MM.1S (cell line): ENCODE measurements around the gene IFT27.
"Not testable (repeated sequence)": the region's sequence is repeated elsewhere in the genome, so short reads cannot be mapped to it uniquely, and the experiment has no call there.

Experiments used
- EZH2 ChIP-seq: fragments of 300-600 bp; sonication (generic); optimal IDR thresholded peaks from 2 replicates; pipeline ENCODE3; 2017; ENCODE audit warnings: low read depth, mild to moderate bottlenecking, antibody characterized with exemption, low read length, mixed read lengths
- EZH2phosphoT487 ChIP-seq: fragments of 300-600 bp; sonication (generic); IDR thresholded peaks from 2 replicates; pipeline ENCODE4 v1.6.1; 2018; ENCODE audit warnings: antibody characterized with exemption, low read length
- TF ChIP-seq, protein P1 (sequence below): fragments of 300-600 bp; sonication (generic); IDR thresholded peaks from 2 replicates; pipeline ENCODE4 v1.5.1; 2016; ENCODE audit warnings: antibody characterized with exemption, low read length, mixed read lengths

- TF ChIP-seq, protein P1, sequence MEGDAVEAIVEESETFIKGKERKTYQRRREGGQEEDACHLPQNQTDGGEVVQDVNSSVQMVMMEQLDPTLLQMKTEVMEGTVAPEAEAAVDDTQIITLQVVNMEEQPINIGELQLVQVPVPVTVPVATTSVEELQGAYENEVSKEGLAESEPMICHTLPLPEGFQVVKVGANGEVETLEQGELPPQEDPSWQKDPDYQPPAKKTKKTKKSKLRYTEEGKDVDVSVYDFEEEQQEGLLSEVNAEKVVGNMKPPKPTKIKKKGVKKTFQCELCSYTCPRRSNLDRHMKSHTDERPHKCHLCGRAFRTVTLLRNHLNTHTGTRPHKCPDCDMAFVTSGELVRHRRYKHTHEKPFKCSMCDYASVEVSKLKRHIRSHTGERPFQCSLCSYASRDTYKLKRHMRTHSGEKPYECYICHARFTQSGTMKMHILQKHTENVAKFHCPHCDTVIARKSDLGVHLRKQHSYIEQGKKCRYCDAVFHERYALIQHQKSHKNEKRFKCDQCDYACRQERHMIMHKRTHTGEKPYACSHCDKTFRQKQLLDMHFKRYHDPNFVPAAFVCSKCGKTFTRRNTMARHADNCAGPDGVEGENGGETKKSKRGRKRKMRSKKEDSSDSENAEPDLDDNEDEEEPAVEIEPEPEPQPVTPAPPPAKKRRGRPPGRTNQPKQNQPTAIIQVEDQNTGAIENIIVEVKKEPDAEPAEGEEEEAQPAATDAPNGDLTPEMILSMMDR, result not testable (repeated sequence)
- not testable (repeated sequence) for TF ChIP-seq EZH2phosphoT487, EZH2
These were observed 21.0 kb downstream of the IFT27 start for GRCh38 chr22:36754881-36755280.
